Measurements from ENCODE around the gene RABL2B. TPM values are rescaled to one million over a fixed set of nuclear protein-coding genes. Genes with fewer than 3 reads are reported as not detected.

Gene RABL2B
- polyA plus RNA-seq, 3 donors: 8.8 to 48.8 (median 11.7) TPM

DNA sequence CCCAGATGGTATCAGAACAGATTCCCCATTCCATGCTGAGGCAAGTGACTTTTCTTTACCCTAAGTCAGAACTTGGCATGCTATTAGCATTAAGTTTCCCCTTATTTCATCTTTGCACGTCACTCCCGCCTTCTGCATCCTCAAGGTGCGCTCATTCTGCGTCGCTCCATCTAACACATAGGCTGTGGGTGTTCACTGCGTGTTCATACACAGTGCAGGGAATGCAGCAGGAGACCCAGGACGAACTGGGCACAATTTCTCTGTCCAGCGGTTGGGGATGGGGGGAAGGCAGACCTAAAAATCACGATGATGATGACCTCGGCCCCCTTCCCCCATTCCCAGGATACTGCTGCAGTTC, 65.1 kb downstream of the RABL2B start:
- Histone ChIP-seq H4K20me1 (ENCODE audit: insufficient read depth, low read length) (no peaks in the 10 kb centered on the region), H3K4me1 (ENCODE audit: control insufficient read depth in 1 of 2, insufficient read depth in 2 of 2, low read length in 2 of 2) (no peaks in the 10 kb centered on the region), H3K4me3 (replicated peaks in 1 of 3; ENCODE audit: low read depth in 2 of 3, low read length in 3 of 3) (no peak overlapping the region), H3K4me2 (replicated peaks; ENCODE audit: extremely low read depth, low read length, poor library complexity, severe bottlenecking) (no peak overlapping the region), H3K36me3 (replicated peaks in 1 of 2; ENCODE audit: control insufficient read depth in 1 of 2, insufficient read depth in 2 of 2, low read length in 2 of 2) (no peaks in the 10 kb centered on the region), H3K27me3 (ENCODE audit: control insufficient read depth in 2 of 2, insufficient read depth in 2 of 2, low read length in 2 of 2) (no peaks in the 10 kb centered on the region), H3K79me2 (ENCODE audit: insufficient read depth, low read length) (no peaks in the 10 kb centered on the region), H3K27ac (ENCODE audit: low read depth in 1 of 2, low read length in 2 of 2) (no peak overlapping the region), H2AFZ (ENCODE audit: insufficient read depth, low read depth, low read length, poor library complexity, severe bottlenecking) (no peak overlapping the region), H3K9me3 (replicated peaks in 1 of 2; ENCODE audit: control insufficient read depth in 1 of 2, insufficient read depth in 1 of 2, low read length in 2 of 2) (peaks cover 0 to 9% of the 10 kb centered on the region in 2 donors), H3K9ac (ENCODE audit: insufficient read depth, low read length, poor library complexity, severe bottlenecking) (no peak overlapping the region)
- Mint-ChIP-seq H3K4me3 (no peak overlapping the region), H3K27me3 (ENCODE audit: low read depth in 3 of 3) (peaks cover 0 to 1% (median 0%) of the 10 kb centered on the region in 3 donors), H3K36me3 (no peaks in the 10 kb centered on the region), H3K9me3 (peaks cover 0 to 15% (median 2%) of the 10 kb centered on the region in 7 donors), H3K4me1 (no peaks in the 10 kb centered on the region), H3K27ac (no peak overlapping the region)
- TF ChIP-seq, protein P1, sequence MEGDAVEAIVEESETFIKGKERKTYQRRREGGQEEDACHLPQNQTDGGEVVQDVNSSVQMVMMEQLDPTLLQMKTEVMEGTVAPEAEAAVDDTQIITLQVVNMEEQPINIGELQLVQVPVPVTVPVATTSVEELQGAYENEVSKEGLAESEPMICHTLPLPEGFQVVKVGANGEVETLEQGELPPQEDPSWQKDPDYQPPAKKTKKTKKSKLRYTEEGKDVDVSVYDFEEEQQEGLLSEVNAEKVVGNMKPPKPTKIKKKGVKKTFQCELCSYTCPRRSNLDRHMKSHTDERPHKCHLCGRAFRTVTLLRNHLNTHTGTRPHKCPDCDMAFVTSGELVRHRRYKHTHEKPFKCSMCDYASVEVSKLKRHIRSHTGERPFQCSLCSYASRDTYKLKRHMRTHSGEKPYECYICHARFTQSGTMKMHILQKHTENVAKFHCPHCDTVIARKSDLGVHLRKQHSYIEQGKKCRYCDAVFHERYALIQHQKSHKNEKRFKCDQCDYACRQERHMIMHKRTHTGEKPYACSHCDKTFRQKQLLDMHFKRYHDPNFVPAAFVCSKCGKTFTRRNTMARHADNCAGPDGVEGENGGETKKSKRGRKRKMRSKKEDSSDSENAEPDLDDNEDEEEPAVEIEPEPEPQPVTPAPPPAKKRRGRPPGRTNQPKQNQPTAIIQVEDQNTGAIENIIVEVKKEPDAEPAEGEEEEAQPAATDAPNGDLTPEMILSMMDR (IDR thresholded peaks at IDR 0.05): no peak
- WGBS (ENCODE audit: insufficient coverage): 95% methylated on average over 7 of the region's 10 CpGs
- DNase-seq: no peak
- intact Hi-C loops (cut with micrococcal nuclease): no loop called here

DNA sequence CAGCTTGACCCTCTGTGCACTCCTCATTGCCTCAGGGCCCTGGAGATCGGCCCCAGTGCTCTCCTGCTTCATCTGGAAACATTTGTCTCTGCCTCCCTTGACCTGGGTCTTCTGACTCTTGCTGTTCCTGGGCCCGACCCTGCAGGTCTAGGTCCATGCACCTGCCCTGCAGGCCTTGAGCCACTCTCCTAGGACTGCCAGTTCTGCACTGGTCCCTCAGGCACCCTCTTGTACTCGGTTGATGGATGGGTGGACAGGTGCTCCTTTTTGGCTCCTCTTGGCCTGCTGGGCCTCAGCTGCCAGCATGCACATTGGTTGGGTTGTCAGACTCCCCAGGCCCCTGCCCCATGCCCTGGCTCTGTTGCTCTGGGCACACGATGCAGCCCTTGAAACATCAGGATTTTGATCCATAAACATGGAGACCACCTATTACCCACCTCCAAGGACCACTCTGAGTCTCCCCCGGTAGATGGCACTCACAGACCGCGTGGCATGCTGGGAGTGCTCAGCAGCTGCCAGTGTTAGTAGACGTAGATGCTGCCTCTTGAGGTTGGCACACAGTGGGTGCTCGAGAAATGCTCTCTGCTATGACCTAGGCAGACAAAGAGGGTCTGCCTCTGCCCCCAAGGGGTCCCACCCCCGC, 65.6 kb downstream of the RABL2B start:
- H3K36me3 Mint-ChIP-seq: no peaks in the 10 kb centered on the region
- H3K27me3 ChIP-seq (ENCODE audit: control insufficient read depth in 2 of 2, insufficient read depth in 2 of 2, low read length in 2 of 2): no peaks in the 10 kb centered on the region
- peaks cover 0 to 9% of the 10 kb centered on the region in 2 donors for H3K9me3 ChIP-seq (replicated peaks in 1 of 2; ENCODE audit: control insufficient read depth in 1 of 2, insufficient read depth in 1 of 2, low read length in 2 of 2)
- no peak overlapping the region for H3K4me2 ChIP-seq (replicated peaks; ENCODE audit: extremely low read depth, low read length, poor library complexity, severe bottlenecking)
- TF ChIP-seq, protein P1 (IDR thresholded peaks at IDR 0.05): no peak
- no peaks in the 10 kb centered on the region for H3K4me1 Mint-ChIP-seq
- H3K4me3 ChIP-seq (replicated peaks in 1 of 3; ENCODE audit: low read depth in 2 of 3, low read length in 3 of 3): no peak overlapping the region
- no peaks in the 10 kb centered on the region for H4K20me1 ChIP-seq (ENCODE audit: insufficient read depth, low read length)
- H3K27me3 Mint-ChIP-seq (ENCODE audit: low read depth in 3 of 3): peaks cover 0 to 1% (median 0%) of the 10 kb centered on the region in 3 donors
- H3K27ac Mint-ChIP-seq: no peak overlapping the region
- H3K4me3 Mint-ChIP-seq: no peak overlapping the region
- H2AFZ ChIP-seq (ENCODE audit: insufficient read depth, low read depth, low read length, poor library complexity, severe bottlenecking): no peak overlapping the region
- intact Hi-C loops (cut with micrococcal nuclease): no loop called here
- 97% methylated on average over 9 of the region's 10 CpGs for WGBS (ENCODE audit: insufficient coverage)
- no peaks in the 10 kb centered on the region for H3K36me3 ChIP-seq (replicated peaks in 1 of 2; ENCODE audit: control insufficient read depth in 1 of 2, insufficient read depth in 2 of 2, low read length in 2 of 2)
- no peaks in the 10 kb centered on the region for H3K79me2 ChIP-seq (ENCODE audit: insufficient read depth, low read length)
- H3K9me3 Mint-ChIP-seq: peaks cover 0 to 15% (median 2%) of the 10 kb centered on the region in 7 donors
- H3K4me1 ChIP-seq (ENCODE audit: control insufficient read depth in 1 of 2, insufficient read depth in 2 of 2, low read length in 2 of 2): no peaks in the 10 kb centered on the region
- DNase-seq: no peak
- no peak overlapping the region for H3K9ac ChIP-seq (ENCODE audit: insufficient read depth, low read length, poor library complexity, severe bottlenecking)
- H3K27ac ChIP-seq (ENCODE audit: low read depth in 1 of 2, low read length in 2 of 2): no peak overlapping the region

Other genes starting within 250 kb of the RABL2B start
- gene KLHDC7B, start 237.7 kb downstream of the RABL2B start, polyA plus RNA-seq: 1 to 10 TPM in 2 of 3 donors, under 1 TPM in 1; 0.88 to 4.3 (median 1.4) TPM
- 1 to 10 TPM in 2 of 3 donors, not detected in 1; 1.9 to 3.1 TPM for gene SYCE3, start 220.7 kb downstream of the RABL2B start, polyA plus RNA-seq
- gene CPT1B, start 205.2 kb downstream of the RABL2B start, polyA plus RNA-seq: 10 to 100 TPM in 1 of 3 donors, under 1 TPM in 1, not detected in 1; 0.18 to 66.9 TPM
- 100 to 1,000 TPM in 1 of 3 donors, 10 to 100 TPM in 2; 29.1 to 286 (median 31.3) TPM for gene CHKB, start 200.8 kb downstream of the RABL2B start, polyA plus RNA-seq
- gene MAPK8IP2, start 182.8 kb downstream of the RABL2B start, polyA plus RNA-seq: under 1 TPM in 1 of 3 donors, not detected in 2; 0.17 TPM
- gene ARSA, start 155.5 kb downstream of the RABL2B start, polyA plus RNA-seq: 10 to 100 TPM; 11.9 to 85.2 (median 12.1) TPM
- gene SHANK3, start 110.8 kb downstream of the RABL2B start, polyA plus RNA-seq: not detected
- not detected for gene ACR, start 45.4 kb downstream of the RABL2B start, polyA plus RNA-seq

All from CD14-positive monocyte (primary cell).